UCSD-AML1 (cell line): Measurements from ENCODE around the gene STAMBPL1.

Experiments
- DNase-seq: peaks from one replicate; lab custom pipeline; 2025; ENCODE audit not compliant: unreplicated experiment; lab: John Stamatoyannopoulos, UW

The STAMBPL1 gene

DNA sequence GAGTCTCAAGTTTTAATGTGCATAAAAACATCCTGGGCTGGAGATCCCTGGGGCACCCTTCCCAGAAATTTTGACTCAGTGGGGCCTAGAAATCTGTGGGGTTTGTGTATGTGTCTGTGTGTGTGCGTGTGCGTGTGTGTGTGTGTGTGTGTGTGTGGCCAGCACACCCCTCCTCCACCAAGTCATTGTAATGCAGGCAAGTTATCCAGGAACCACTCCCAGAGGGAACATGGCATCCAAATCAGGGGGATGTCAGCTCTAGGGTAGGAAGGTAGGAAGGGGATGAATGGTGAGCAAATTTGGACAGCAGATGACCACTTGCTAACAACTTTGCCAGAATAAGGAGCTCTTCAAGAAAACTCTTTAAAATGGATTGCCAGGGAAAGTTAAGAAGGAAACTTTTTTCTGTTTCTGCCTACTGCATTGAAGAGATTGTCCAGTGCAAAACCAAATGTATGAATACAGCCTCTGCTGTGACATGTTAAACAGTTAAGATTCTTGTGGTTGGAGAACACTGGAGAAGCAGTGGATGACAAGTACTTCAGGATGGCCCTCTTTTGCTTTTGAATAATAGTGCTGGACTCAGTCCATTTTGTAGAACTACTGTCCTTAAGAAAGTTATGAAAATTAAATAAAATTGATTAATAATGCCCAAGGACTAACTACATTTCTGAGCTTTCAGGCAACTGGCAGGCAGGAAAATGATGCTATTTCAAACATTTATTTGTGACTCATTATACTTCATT, 12.3 kb downstream of the STAMBPL1 start:
- no peak for DNase-seq

GRCh38 chr10:88893611-88894010, 13.6 kb downstream of the STAMBPL1 start:
- DNase-seq = no peak

GRCh38 chr10:88895250-88895649, 15.2 kb downstream of the STAMBPL1 start:
- no peak for DNase-seq

GRCh38 chr10:88896372-88896993, 16.4 kb downstream of the STAMBPL1 start:
- DNase-seq = no peak

DNA sequence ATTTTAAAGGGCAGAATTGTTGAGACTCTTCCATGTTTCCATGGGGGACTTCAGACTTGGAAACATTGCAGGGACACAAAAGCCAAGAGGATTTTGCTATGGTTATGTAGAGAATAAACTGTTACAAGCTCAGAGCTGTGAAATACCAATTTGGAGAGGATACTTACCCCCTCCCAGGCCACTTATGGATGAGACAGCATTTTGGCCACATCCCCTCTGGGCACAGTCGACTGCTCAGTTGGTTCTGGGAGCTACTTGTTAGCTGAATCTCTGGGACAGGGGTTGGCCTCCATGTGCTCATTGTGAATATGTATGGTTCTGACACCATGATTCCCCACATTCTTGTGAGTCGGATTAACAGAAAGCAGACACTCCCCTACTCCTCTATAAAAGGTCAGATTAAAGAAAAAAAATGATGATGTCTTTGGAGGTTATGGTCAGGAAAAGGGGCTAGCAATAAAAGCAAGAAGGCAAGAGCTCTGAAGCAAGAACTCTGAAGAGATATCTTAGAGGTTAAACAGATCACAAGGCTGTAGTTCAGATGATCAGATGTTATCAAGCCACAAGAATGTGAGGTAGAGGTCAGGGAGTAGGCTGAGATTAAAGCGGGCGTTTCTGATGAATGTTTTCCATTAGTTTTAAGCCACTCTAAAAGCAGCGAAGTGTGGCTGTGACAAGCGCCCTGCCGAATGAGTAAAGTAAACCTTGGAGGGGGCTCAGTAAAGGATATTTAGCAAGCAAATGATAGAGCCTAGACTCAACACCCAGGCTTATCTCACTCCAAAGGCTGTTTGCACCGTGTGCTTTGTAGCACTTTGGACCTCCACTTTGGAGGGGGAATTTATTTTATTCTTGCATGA, 17.2 kb downstream of the STAMBPL1 start:
- DNase-seq = no peak

DNA sequence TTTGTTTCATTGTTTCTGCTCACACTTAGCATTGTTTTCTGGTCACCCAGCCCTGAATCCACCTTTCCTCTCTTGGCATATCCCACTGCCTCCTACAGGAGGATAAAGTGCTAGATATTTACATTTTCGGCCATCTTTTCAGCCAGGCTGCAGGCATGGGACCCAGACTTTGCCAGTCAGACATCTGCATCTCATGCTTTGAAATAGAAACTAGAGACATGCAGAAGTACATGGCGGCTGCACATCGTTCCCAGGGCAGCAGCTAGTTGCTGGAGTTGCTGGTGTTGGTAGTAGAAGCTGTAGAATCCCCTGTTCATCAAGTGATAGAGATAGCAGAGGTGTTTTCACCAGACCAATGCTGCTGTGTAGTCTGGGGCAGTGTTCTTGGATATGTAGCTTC, 18.7 kb downstream of the STAMBPL1 start:
- DNase-seq = no peak

GRCh38 chr10:88899886-88900285, 19.8 kb downstream of the STAMBPL1 start:
- no peak for DNase-seq

- no peak for DNase-seq
Measured at GRCh38 chr10:88901206-88901983, 21.4 kb downstream of the STAMBPL1 start.

- DNase-seq = no peak
Measured at GRCh38 chr10:88901984-88902789, 22.1 kb downstream of the STAMBPL1 start.

DNA sequence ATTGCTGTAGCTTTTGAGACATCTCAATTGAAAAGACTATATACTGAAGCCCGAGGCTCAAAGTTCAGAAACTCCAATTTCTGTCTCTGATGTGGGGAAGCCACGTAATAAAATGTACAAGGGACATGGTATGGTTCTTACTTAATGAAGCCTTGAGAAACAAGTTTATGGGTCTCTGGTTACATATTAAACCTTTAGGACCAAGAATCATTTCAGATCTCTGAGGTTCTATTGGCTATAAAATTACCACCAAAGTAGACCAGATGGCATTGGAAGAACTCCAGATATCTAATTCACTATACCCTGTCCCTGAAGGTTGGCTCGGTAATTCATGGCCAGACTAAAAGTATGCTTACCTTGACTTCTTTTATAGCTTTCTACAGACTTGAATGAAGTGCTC, 23.7 kb downstream of the STAMBPL1 start:
- no peak for DNase-seq

DNA sequence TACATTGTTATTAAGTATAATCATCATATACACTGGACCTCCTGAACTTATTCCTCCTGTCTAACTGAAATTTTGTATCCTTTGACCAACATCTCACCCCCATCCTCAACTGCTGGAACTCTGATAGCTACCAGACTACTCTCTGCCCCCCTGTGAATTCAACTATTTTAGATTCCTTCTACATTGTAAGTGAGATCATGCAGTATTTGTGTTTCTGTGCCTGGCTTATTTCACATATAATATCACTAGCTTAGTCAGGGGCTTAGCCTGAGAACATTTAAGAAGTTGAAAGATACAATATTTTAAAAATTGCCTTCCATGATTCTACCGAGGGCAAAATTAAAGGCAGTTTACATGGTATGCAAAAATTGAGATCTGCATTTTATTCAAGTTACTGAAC, 26.9 kb downstream of the STAMBPL1 start:
- DNase-seq = no peak

DNA sequence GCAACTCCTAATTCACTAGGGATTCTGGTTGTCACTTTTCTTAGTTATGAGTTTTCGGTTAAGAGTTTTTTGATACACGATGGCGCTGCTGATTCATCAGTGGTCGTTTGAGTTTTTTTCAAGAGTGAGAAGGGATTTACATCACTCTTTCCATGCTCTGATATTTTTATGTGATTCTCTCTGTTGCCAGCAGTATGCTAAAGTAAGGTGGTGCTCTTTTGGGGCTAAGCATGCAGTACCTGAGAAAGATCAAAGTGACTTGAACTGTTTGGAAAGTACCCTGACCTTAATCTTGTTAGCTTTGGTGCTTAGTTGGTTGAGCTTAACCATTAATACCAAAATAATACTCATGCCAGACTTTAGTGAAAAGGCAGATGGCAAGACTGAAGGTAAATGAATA, 28.1 kb downstream of the STAMBPL1 start:
- no peak for DNase-seq

DNA sequence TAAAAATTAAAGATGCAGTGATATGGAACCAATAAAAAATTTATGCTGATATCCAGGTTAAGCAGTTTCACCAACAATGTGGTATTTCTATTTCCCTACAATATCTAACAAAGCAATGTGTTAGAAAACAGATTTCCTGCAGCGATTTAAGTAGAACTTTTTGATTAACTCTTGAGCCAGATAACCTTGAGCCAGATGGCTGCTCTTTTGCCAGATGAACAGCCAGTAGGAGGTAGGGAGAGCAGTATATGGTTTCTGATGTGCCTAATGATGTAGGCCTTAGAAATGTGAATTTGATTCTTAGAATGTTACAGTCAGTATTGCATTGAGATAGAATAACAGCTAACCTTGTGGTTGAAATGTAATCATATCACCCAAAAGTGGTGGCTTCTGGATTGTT, 31.1 kb downstream of the STAMBPL1 start:
- no peak for DNase-seq

GRCh38 chr10:88911851-88912250, 31.8 kb downstream of the STAMBPL1 start:
- DNase-seq = no peak

DNA sequence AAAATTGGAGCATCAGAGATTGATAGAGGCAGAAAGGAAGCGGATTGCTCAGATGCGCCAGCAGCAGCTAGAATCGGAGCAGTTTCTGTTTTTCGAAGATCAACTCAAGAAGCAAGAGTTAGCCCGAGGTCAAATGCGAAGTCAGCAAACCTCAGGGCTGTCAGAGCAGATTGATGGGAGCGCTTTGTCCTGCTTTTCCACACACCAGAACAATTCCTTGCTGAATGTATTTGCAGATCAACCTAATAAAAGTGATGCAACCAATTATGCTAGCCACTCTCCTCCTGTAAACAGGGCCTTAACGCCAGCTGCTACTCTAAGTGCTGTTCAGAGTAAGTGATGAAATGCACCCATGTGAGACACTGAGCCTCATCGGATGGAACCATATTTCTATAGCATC, 33.1 kb downstream of the STAMBPL1 start:
- DNase-seq = no peak

GRCh38 chr10:88913788-88914187, 33.7 kb downstream of the STAMBPL1 start:
- no peak for DNase-seq

DNA sequence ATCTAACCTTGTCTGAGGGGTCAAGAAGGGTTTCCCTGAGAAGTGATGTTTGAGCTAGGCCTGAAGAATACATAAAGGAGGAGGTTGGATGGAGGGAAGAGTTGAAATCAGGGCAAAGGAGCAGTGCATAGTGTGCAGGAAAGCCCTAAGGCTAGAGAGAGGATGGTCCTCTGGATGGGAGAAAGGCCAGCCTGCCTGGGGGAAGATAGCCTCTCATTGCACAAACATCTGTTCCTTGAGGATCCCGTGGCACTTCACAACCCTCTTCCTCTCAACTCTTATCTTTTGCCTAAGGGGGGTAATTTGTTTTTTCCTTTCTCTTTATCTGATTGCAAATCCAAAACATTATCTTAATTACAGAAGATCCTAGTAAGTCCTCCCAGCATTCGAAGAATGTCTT, 35.7 kb downstream of the STAMBPL1 start:
- no peak for DNase-seq

GRCh38 chr10:88916231-88916630, 36.2 kb downstream of the STAMBPL1 start:
- no peak for DNase-seq

- no peak for DNase-seq
Measured at GRCh38 chr10:88916986-88917385, 36.9 kb downstream of the STAMBPL1 start.

DNA sequence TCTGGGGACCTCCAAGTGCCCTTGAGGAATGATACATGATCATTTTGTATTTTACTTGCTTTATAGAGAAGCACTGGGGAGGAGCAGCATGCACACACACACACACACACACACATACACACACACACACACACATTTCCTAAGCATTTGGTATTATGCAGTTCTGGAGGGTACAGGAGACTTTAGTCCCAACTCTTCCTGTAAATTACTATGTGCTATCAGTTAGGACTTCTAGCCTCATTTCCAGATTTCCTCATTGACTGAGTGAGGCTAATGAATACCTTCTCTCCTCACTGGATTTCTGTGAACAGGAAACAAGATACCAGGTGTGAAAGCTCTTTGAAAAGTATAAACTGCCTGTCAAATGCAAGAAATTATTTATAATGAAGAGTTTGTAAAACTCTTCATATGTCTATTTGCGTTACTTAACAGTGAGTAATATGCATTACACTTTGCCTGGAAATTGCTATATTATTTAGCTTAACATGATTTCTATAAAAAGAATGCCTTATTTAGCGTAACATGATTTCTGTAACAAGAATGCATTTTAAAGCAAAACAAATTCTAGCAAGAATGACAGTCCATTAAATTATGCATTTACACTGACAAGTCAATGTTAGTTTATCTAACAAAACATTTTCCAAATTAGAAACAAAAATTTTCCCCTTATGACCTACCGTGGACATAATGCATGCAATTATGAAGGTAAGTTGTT, 38.3 kb downstream of the STAMBPL1 start:
- no peak for DNase-seq
